GM12873 (cell line): ENCODE measurements around the gene FAM193B.

Experiments used
- CTCF ChIP-seq: IDR thresholded peaks from 2 replicates; pipeline ENCODE4 v1.5.1; 2012; ENCODE audit warnings: low read depth, mild to moderate bottlenecking, moderate library complexity, low read length, control low read depth; ENCODE audit not compliant: insufficient read depth; ENCODE audit errors: missing control alignments

Gene FAM193B

DNA sequence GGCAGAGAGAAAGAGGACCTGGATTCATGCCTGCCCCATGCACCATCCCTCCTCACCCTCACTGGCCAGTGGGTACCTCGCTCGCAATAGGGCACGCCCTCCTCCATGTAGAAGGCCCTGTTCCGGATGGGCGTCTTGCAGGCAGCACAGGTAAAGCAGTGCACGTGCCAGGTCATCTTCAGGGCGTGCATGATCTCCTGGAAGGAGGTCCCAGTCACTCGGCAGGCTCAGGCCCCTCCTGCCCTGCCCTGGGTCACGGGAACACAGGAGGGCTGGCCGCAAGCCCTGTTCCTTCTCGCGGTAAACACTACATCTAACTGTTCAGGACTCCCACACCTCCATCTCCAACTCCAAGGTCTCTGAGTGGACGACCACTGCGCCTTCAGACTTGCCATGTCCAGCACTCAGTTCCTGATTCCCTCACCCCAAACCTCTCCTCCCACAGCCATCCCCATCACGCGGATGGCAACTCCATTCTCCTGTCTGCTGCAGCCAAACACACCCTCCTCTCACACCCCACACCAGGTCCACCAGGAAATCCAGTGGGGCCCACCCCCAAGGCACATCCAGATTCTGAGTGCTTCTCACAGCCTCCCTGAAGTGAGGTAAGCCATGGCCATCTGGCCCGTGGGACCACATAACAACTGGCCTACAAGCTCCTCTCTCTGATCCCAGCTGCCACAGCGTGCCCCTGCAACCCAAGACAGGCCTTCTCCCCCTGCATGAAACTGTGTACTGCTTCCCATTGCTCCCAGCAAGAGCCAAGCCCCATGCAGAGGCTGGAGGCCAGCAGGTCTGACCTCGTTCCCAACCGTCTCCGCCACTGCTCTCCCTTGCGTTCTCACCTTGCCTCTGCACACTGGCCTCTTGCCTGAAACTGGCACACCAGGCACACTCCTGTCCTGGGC lies 70.1 kb downstream of the FAM193B start:
- no peak for TF ChIP-seq CTCF

GRCh38 chr5:177483042-177483441 lies 71.3 kb downstream of the FAM193B start:
- TF ChIP-seq CTCF, result no peak

DNA sequence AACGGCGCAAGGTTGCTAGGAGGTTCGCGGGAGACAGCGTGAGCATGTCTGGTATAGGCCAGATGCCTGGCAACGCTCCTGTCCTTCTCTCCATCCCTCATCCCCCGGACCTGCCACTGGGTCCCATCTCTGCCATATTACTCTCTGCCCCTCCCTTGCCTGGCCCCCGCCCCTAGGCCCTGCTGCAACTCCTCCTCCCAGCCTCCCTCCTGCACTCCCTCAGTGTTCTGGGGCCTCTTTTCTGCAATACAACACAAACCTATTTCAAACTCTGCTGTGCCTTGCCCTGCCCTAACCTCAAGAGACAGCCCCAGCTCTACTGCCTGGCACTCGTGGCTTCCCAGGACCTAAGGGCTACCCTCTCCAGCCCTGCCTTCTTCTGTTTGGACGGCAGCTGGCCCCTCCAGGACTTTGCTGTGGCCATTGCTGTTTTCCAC lies 72.0 kb downstream of the FAM193B start:
- TF ChIP-seq CTCF, result no peak

DNA sequence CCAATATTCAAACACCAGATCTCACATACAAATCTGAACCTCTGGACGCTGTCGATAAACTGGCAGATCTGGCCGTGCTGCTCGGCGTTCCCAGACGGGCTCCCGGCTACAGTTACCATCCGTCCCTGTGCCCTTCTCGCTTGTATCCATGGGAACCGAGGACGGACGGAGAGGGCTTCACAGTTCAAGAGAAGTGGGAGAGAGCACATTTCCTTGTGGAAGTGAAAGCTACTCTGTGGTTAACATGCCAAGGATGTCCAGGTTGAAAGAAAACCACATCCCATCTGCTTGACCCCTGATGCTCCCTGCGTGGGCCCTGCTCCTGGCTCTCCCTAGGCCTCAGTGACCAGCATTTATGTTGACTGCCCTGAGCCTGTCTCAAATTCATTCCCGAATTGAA lies 74.6 kb downstream of the FAM193B start:
- no peak for TF ChIP-seq CTCF

GRCh38 chr5:177478711-177479646 lies 75.4 kb downstream of the FAM193B start:
- no peak for TF ChIP-seq CTCF

DNA sequence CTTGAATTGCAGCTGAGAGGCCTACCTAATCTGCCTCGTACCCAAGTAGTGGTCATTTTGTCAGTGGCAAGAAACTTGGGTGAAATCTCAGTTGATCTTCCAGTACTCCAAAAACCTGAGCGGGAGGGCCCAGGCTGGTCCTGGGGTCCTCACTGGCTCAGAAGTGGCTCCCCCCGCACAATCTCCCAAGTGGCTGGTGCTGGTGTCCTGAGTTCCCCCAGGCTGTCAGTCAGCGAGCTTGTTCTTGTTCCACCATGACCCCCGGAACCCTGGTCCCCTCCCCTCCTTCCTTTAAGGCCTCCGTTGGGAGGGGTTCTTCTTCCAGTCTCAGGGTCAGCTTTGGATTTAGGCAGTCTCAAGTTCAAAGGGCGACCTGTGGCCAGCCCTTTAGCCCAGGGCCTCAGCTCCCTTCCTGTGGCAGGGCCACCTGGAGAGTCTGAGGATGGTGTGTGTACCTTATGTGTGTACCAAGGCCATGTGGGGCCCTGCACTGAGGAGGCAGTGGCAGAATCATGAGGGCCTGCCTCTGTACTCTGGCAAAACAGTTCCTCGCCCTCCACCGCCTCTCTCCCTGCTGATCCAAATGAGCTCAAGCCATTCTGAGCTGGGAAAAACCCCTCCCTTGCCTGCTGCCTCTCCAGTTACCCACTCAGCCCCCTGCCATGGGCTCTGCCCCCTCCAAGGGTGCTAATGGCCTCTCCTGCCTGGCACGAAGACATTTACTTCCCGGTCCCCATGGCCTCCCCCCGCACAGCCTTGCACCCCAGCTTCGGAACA lies 76.5 kb downstream of the FAM193B start:
- no peak for TF ChIP-seq CTCF
